GM12873 (cell line): ENCODE results near the gene MED28.

ENCODE experiments used
- CTCF ChIP-seq: IDR thresholded peaks from 2 replicates; pipeline ENCODE4 v1.5.1; 2012; ENCODE audit warnings: low read depth, mild to moderate bottlenecking, moderate library complexity, low read length, control low read depth; ENCODE audit not compliant: insufficient read depth; ENCODE audit errors: missing control alignments

MED28 gene

GRCh38 chr4:17670423-17670822 lies 56.0 kb downstream of the MED28 start:
- TF ChIP-seq CTCF, result no peak

- TF ChIP-seq CTCF, result no peak
Observed at GRCh38 chr4:17680559-17681280, 66.3 kb downstream of the MED28 start.

- TF ChIP-seq CTCF, result no peak
Observed at GRCh38 chr4:17681281-17682221, 67.1 kb downstream of the MED28 start.

- TF ChIP-seq CTCF, result no peak
Observed at GRCh38 chr4:17682222-17682566, 67.8 kb downstream of the MED28 start.
